PC-3 (cell line): Measurements from ENCODE around the gene CFAP47. TPM values are rescaled to one million over a fixed set of nuclear protein-coding genes. Genes with fewer than 3 reads are reported as not detected.
"Not testable (repeated sequence)": the region's sequence is repeated elsewhere in the genome, so short reads cannot be mapped to it uniquely, and the experiment has no call there.

Source experiments
- ATAC-seq: fragments of 200-7000 bp; cut with Tn5 transposase; 2 replicates; pipeline ENCODE4 v1.9.1; 2020; ENCODE audit warnings: mild to moderate bottlenecking, moderate library complexity
- BruUV-seq: library from RNA; stranded (reverse); fragments of 400-500 nt; replicated peaks from 2 replicates; lab custom pipeline; 2021; lab: Mats Ljungman, UMichigan
- CTCF ChIA-PET: fragments of 300-600 bp; sonication (Branson Sonifier 250); formaldehyde crosslinking; loops from one replicate; lab custom pipeline; 2022; ENCODE audit warnings: antibody characterized with exemption; lab: Charles Lee
- POLR2A ChIA-PET: fragments of 300-600 bp; sonication (Branson Sonifier 250); formaldehyde crosslinking; loops from one replicate; lab custom pipeline; 2022; ENCODE audit warnings: antibody characterized with exemption; ENCODE audit not compliant: unreplicated experiment; lab: Charles Lee
- DNase-seq: peaks from one replicate; pipeline ENCODE4 v3.0.0-alpha.2; 2015
- H2AFZ ChIP-seq: fragments of 300-600 bp; sonication (generic); 2 replicates; pipeline ENCODE4 v1.6.0; 2016; ENCODE audit warnings: antibody characterized with exemption, low read length
- H3F3A ChIP-seq: fragments of 300-600 bp; sonication (generic); one replicate; pipeline ENCODE4 v1.6.0; 2017; ENCODE audit warnings: antibody characterized with exemption, low read length, control low read depth, mild to moderate bottlenecking; ENCODE audit not compliant: unreplicated experiment
- H3K27ac ChIP-seq: fragments of 300-600 bp; sonication (generic); 2 replicates; pipeline ENCODE4 v1.5.1; 2016; ENCODE audit warnings: mild to moderate bottlenecking, low read length
- H3K27me3 ChIP-seq: fragments of 300-600 bp; sonication (generic); 2 replicates; pipeline ENCODE4 v1.6.1; 2016; ENCODE audit warnings: low read length, mixed read lengths
- H3K36me3 ChIP-seq: fragments of 300-600 bp; sonication (generic); 2 replicates; pipeline ENCODE4 v1.6.1; 2016; ENCODE audit warnings: low read depth, mixed run types, low read length, mixed read lengths
- H3K4me1 ChIP-seq: fragments of 300-600 bp; sonication (generic); 2 replicates; pipeline ENCODE4 v1.5.1; 2016; ENCODE audit warnings: low read length; ENCODE audit not compliant: insufficient read depth
- H3K4me2 ChIP-seq: fragments of 300-600 bp; sonication (generic); 2 replicates; pipeline ENCODE4 v1.6.0; 2016; ENCODE audit warnings: low read length
- H3K4me3 ChIP-seq: fragments of 300-600 bp; sonication (generic); 2 replicates; pipeline ENCODE4 v1.5.1; 2016; ENCODE audit warnings: mild to moderate bottlenecking, low read length, mixed read lengths
- H3K79me2 ChIP-seq: fragments of 300-600 bp; sonication (generic); 2 replicates; pipeline ENCODE4 v1.6.1; 2017; ENCODE audit warnings: low read length, mixed read lengths
- H3K9ac ChIP-seq: fragments of 300-600 bp; sonication (generic); 2 replicates; pipeline ENCODE4 v1.6.0; 2016; ENCODE audit warnings: mild to moderate bottlenecking, low read length
- H3K9me2 ChIP-seq: fragments of 300-600 bp; sonication (generic); replicated peaks from 2 replicates; pipeline ENCODE4 v1.6.1; 2016; ENCODE audit warnings: mixed run types, low read length, mixed read lengths
- H3K9me3 ChIP-seq: fragments of 300-600 bp; sonication (generic); 2 replicates; pipeline ENCODE4 v1.6.1; 2016; ENCODE audit warnings: low read length, mixed read lengths
- H4K20me1 ChIP-seq: fragments of 300-600 bp; sonication (generic); 2 replicates; pipeline ENCODE4 v1.6.1; 2016; ENCODE audit warnings: low read length, mixed read lengths
- CTCF ChIP-seq: fragments of 300-600 bp; sonication (generic); conservative IDR thresholded peaks from 2 replicates; pipeline ENCODE4 v1.5.1; 2017; ENCODE audit warnings: antibody characterized with exemption, low read depth, mild to moderate bottlenecking, low read length
- EZH2 ChIP-seq: fragments of 300-600 bp; sonication (generic); IDR thresholded peaks from one replicate; pipeline ENCODE4 v1.6.1; 2017; ENCODE audit warnings: antibody characterized with exemption, mild to moderate bottlenecking, low read length; ENCODE audit not compliant: unreplicated experiment
- EZH2phosphoT487 ChIP-seq: fragments of 300-600 bp; sonication (generic); IDR thresholded peaks from 2 replicates; pipeline ENCODE4 v1.6.1; 2018; ENCODE audit warnings: mild to moderate bottlenecking, antibody characterized with exemption, low read length, borderline replicate concordance
- intact Hi-C: fragments of 100-400 bp; cut with micrococcal nuclease; formaldehyde crosslinking; loops from 2 replicates; pipeline ENCODE4 v1.9.0; 2023
- total RNA-seq: library from RNA; depleted of rRNA; stranded (reverse); fragments of >200 nt; gene quantifications from 2 replicates; pipeline ENCODE4 v1.2.3, GENCODE V29; 2014

Gene CFAP47
- total RNA-seq, 1 experiment from 2014 or later: not detected

DNA sequence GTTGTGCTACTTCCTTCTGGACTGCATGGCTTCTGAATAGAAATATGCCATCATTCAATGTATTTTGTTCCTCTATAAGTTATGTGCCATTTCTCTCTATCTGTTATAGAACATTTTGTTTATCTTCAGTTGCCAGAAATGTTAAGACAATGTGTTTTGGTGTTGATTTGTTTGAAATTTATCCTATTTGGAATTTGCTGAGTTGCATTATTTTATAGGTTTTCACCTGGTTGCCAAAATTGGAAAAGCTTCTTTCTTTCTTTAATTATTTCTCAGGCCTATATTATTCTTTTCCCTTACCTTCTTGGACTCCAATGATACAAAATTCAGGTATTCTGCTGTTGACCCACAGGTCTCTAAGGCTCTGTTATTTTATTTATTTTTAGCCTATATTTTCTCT lies 33.4 kb upstream of the CFAP47 start:
- no peak overlapping the region for H3K4me2 ChIP-seq
- H3K9me2 ChIP-seq: no peaks in the 10 kb centered on the region
- BruUV-seq: no TSS peak
- H3K36me3 ChIP-seq: no peaks in the 10 kb centered on the region
- no peak overlapping the region for H3K9ac ChIP-seq
- no peak overlapping the region for H3K4me3 ChIP-seq
- CTCF ChIA-PET: no interaction called here
- H3K9me3 ChIP-seq: no peaks in the 10 kb centered on the region
- H3K79me2 ChIP-seq: no peaks in the 10 kb centered on the region
- intact Hi-C loops: no loop called here
- H4K20me1 ChIP-seq: no peaks in the 10 kb centered on the region
- no peak overlapping the region for H3K27ac ChIP-seq
- TF ChIP-seq EZH2phosphoT487 (no peak), EZH2 (no peak), CTCF (no peak)
- H3K27me3 ChIP-seq: no peaks in the 10 kb centered on the region
- H3F3A ChIP-seq: no peaks in the 10 kb centered on the region
- no peak overlapping the region for H2AFZ ChIP-seq
- DNase-seq: no peak
- no peaks in the 10 kb centered on the region for H3K4me1 ChIP-seq
- POLR2A ChIA-PET: no interaction called here
- no peak for ATAC-seq

DNA sequence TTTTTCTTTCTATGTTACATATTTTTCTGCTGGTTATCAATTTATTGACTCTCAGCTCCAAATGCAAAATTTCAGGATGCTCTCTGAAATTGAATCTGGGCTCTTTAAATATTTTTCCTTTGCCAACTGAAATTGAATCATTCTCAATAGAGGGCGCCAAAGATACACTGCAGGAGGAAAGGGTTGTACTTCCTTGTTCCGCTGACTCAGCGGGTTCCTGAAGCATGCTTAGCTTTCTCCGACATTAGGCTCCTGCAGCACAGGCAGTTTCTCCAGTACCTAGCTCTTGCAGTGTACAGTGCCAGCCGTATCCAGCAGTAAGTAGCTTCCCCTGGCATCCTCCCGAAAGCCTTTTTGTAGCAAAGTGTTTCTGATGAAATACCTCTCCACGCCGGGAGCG lies 28.8 kb upstream of the CFAP47 start:
- ChIA-PET CTCF (no interaction called here), POLR2A (no interaction called here)
- Histone ChIP-seq H3K36me3 (no peaks in the 10 kb centered on the region), H3K4me1 (no peaks in the 10 kb centered on the region), H3K9me2 (no peaks in the 10 kb centered on the region), H3K9ac (no peak overlapping the region), H3F3A (no peaks in the 10 kb centered on the region), H3K27ac (no peak overlapping the region), H3K4me2 (no peak overlapping the region; the same call in 1 of the 2 replicates), H2AFZ (no peak overlapping the region), H3K79me2 (no peaks in the 10 kb centered on the region), H3K9me3 (no peaks in the 10 kb centered on the region), H3K27me3 (no peaks in the 10 kb centered on the region), H3K4me3 (no peak overlapping the region), H4K20me1 (no peaks in the 10 kb centered on the region)
- no peak for ATAC-seq
- BruUV-seq: no TSS peak
- peak; percentile 69 for DNase-seq
- TF ChIP-seq CTCF (peak; percentile 61), EZH2 (no peak), EZH2phosphoT487 (no peak)
- intact Hi-C loops: no loop called here

- ATAC-seq, H3K9me2 ChIP-seq, CTCF ChIA-PET, H2AFZ ChIP-seq, H3F3A ChIP-seq, H3K4me2 ChIP-seq, H3K27ac ChIP-seq, H3K4me3 ChIP-seq, DNase-seq, H3K9ac ChIP-seq, intact Hi-C loops, H3K36me3 ChIP-seq, H3K4me1 ChIP-seq, H3K9me3 ChIP-seq, H3K27me3 ChIP-seq, BruUV-seq, H3K79me2 ChIP-seq, H4K20me1 ChIP-seq, POLR2A ChIA-PET: not testable (repeated sequence)
Observed at GRCh38 chrX:35986816-35987215, 67.3 kb downstream of the CFAP47 start.
